ENCODE data around the gene HPGDS.

GRCh38 chr4:94344457-94344856, 1.8 kb upstream of the HPGDS start:
- TF ChIP-seq CTCF (IDR thresholded peaks at IDR 0.05) (no peak), EZH2 (IDR thresholded peaks at IDR 0.05; ENCODE audit: borderline replicate concordance, insufficient read depth, low read depth, low read length, poor library complexity, severe bottlenecking) (no peak)

All from B cell (primary cell).